Upper lobe of left lung (tissue), 6 donors: ENCODE measurements around the gene TRIM9. TPM values are rescaled to one million over a fixed set of nuclear protein-coding genes. Genes with fewer than 3 reads are reported as not detected.

Experiments used
- ATAC-seq, 2 donors: fragments of 200-7000 bp; cut with Tn5 transposase; one replicate each; pipeline ENCODE4 v1.9.1; 2022; ENCODE audit warnings: mild to moderate bottlenecking in 2 of 2, moderate library complexity in 2 of 2; ENCODE audit not compliant: low FRiP score in 2 of 2
- DNase-seq, 2 donors: peaks; one replicate each; pipeline ENCODE4 v3.0.0-alpha.2; 2019 to 2020
- H3K27ac ChIP-seq, 4 donors: fragments of 200-600 bp; sonication (generic); one replicate each; pipeline ENCODE4 v1.5.1; 2016 to 2019
- H3K27me3 ChIP-seq, 4 donors: fragments of 200-600 bp; sonication (generic); one replicate each; pipeline ENCODE4 v1.5.1; 2017 to 2019
- H3K36me3 ChIP-seq, 4 donors: fragments of 200-600 bp; sonication (generic); one replicate each; pipeline ENCODE4 v1.5.1; 2016 to 2019
- H3K4me1 ChIP-seq, 4 donors: fragments of 200-600 bp; sonication (generic); one replicate each; pipeline ENCODE4 v1.5.1; 2018 to 2019
- H3K4me3 ChIP-seq, 4 donors: fragments of 200-600 bp; sonication (generic); one replicate each; pipeline ENCODE4 v1.5.1; 2017 to 2019; ENCODE audit warnings: mild to moderate bottlenecking in 2 of 4, moderate library complexity in 1 of 4
- H3K9me3 ChIP-seq, 4 donors: fragments of 200-600 bp; sonication (generic); one replicate each; pipeline ENCODE4 v1.5.1; 2018 to 2019
- CTCF ChIP-seq, 6 experiments: fragments of 450-650 bp in 4 of 6; fragments of 200-600 bp in 2 of 6; sonication (generic) in 2 of 6; IDR thresholded peaks; one replicate each; pipeline ENCODE4 v1.5.1; 2016 to 2019; ENCODE audit warnings: antibody characterized with exemption in 6 of 6
- EP300 ChIP-seq, 4 donors: sonication (generic); formaldehyde crosslinking; IDR thresholded peaks; one replicate each; pipeline ENCODE4 v1.5.1; 2017; ENCODE audit warnings: antibody characterized with exemption in 4 of 4, control low read depth in 2 of 4
- POLR2A ChIP-seq, 4 donors: fragments of 450-650 bp; IDR thresholded peaks; one replicate each; pipeline ENCODE4 v1.5.1; 2016 to 2017; ENCODE audit warnings: antibody characterized with exemption in 4 of 4, mild to moderate bottlenecking in 2 of 4
- POLR2AphosphoS5 ChIP-seq, 2 donors: sonication (generic); formaldehyde crosslinking; IDR thresholded peaks; one replicate each; pipeline ENCODE4 v1.5.1; 2017; ENCODE audit warnings: antibody characterized with exemption in 2 of 2
- WGBS, 2 donors: methylation state at CpG; one replicate each; pipeline ENCODE4 v1.1.5; 2017 to 2018; 5-methylcytosine and 5-hydroxymethylcytosine counted together
- total RNA-seq, 6 donors: library from RNA; depleted of rRNA in 4 of 6; stranded (reverse); fragments of >200 nt in 4 of 6; gene quantifications; one replicate each; pipeline versions ENCODE4 v1.1.0 to v1.2.1, GENCODE V29; 2016 to 2021
- donor health status: DM: no; HTN: no; CAD: no; lungs with moderate emphysema.
- donor health status: DM: no; HTN: yes; CAD: no; lungs with severe emphysema.

TRIM9 gene
- total RNA-seq, 6 donors from 2014 or later = 0.30 to 3.1 (median 0.78) TPM

- Histone ChIP-seq H3K9me3 (no peaks in the 10 kb centered on the region), H3K4me1 (peaks cover 6 to 12% (median 11%) of the 10 kb centered on the region in 4 donors), H3K27ac (no peak overlapping the region), H3K36me3 (no peaks in the 10 kb centered on the region), H3K27me3 (peaks cover 0 to 16% (median 7%) of the 10 kb centered on the region in 4 donors), H3K4me3 (no peak overlapping the region)
- 81 to 92% methylated on average over 1 of the region's 1 CpG for WGBS, 2 donors
- ATAC-seq (no peak), DNase-seq (no peak)
- TF ChIP-seq POLR2A (IDR thresholded peaks at IDR 0.05) (no peak), CTCF (IDR thresholded peaks at IDR 0.05) (no peak), POLR2AphosphoS5 (IDR thresholded peaks at IDR 0.05) (no peak), EP300 (IDR thresholded peaks at IDR 0.05) (no peak)
These were observed 5.6 kb downstream of the TRIM9 start for GRCh38 chr14:51089278-51089677.

GRCh38 chr14:51087031-51087441 is 7.9 kb downstream of the TRIM9 start:
- Histone ChIP-seq H3K27ac (no peak overlapping the region), H3K36me3 (no peaks in the 10 kb centered on the region), H3K9me3 (no peaks in the 10 kb centered on the region), H3K4me1 (no peaks in the 10 kb centered on the region), H3K27me3 (no peaks in the 10 kb centered on the region), H3K4me3 (no peak overlapping the region)
- DNase-seq (no peak), ATAC-seq (peak in 1 of 2 donors; percentile 24)
- WGBS, 2 donors = 77 to 85% methylated on average over 3 of the region's 3 CpGs
- TF ChIP-seq POLR2A (IDR thresholded peaks at IDR 0.05) (no peak), POLR2AphosphoS5 (IDR thresholded peaks at IDR 0.05) (no peak), EP300 (IDR thresholded peaks at IDR 0.05) (no peak)

- no peak for TF ChIP-seq POLR2A (IDR thresholded peaks at IDR 0.05)
- no peak for TF ChIP-seq POLR2AphosphoS5 (IDR thresholded peaks at IDR 0.05)
- no peak for TF ChIP-seq EP300 (IDR thresholded peaks at IDR 0.05)
- TF ChIP-seq CTCF (IDR thresholded peaks at IDR 0.05) = no peak
- 67 to 77% methylated on average over 2 of the region's 2 CpGs for WGBS, 2 donors
- no peak for ATAC-seq
These were observed 8.9 kb downstream of the TRIM9 start for GRCh38 chr14:51086044-51086443.

GRCh38 chr14:51084962-51085361 is 9.9 kb downstream of the TRIM9 start:
- no peaks in the 10 kb centered on the region for H3K9me3 ChIP-seq
- ATAC-seq = no peak
- WGBS, 2 donors = 95% methylated on average over 3 of the region's 3 CpGs
- DNase-seq = no peak
- TF ChIP-seq POLR2AphosphoS5 (IDR thresholded peaks at IDR 0.05) = no peak
- no peak for TF ChIP-seq EP300 (IDR thresholded peaks at IDR 0.05)
- no peak for TF ChIP-seq CTCF (IDR thresholded peaks at IDR 0.05)
- no peak for TF ChIP-seq POLR2A (IDR thresholded peaks at IDR 0.05)
- no peaks in the 10 kb centered on the region for H3K4me1 ChIP-seq
- no peak overlapping the region for H3K27ac ChIP-seq
- H3K4me3 ChIP-seq = no peak overlapping the region
- no peaks in the 10 kb centered on the region for H3K27me3 ChIP-seq
- no peaks in the 10 kb centered on the region for H3K36me3 ChIP-seq

More at GRCh38 chr14:51086044-51086443, 8.9 kb downstream of the TRIM9 start:
- H3K9me3 ChIP-seq = no peaks in the 10 kb centered on the region
- no peaks in the 10 kb centered on the region for H3K4me1 ChIP-seq
- H3K36me3 ChIP-seq = no peaks in the 10 kb centered on the region
- DNase-seq = no peak
- no peaks in the 10 kb centered on the region for H3K27me3 ChIP-seq
- no peak overlapping the region for H3K4me3 ChIP-seq
- H3K27ac ChIP-seq = no peak overlapping the region

GRCh38 chr14:51084507-51084906 is 10.4 kb downstream of the TRIM9 start:
- no peaks in the 10 kb centered on the region for H3K36me3 ChIP-seq
- H3K27me3 ChIP-seq = no peaks in the 10 kb centered on the region
- no peak for ATAC-seq
- DNase-seq = no peak
- H3K27ac ChIP-seq = no peak overlapping the region
- H3K9me3 ChIP-seq = no peaks in the 10 kb centered on the region
- TF ChIP-seq EP300 (IDR thresholded peaks at IDR 0.05) = no peak
- TF ChIP-seq CTCF (IDR thresholded peaks at IDR 0.05) = no peak
- TF ChIP-seq POLR2AphosphoS5 (IDR thresholded peaks at IDR 0.05) = no peak
- no peak for TF ChIP-seq POLR2A (IDR thresholded peaks at IDR 0.05)
- H3K4me3 ChIP-seq = no peak overlapping the region
- H3K4me1 ChIP-seq = peaks cover 0 to 2% (median 0%) of the 10 kb centered on the region in 4 donors
